GM21447 (cell line): ENCODE results near the gene RFNG.

Experiments
- ATAC-seq: cut with Tn5 transposase; IDR thresholded peaks from one replicate; pipeline ENCODE4 v1.9.1; 2021; ENCODE audit not compliant: unreplicated experiment

RFNG gene

GRCh38 chr17:82016061-82016874 is 35.3 kb downstream of the RFNG start:
- ATAC-seq: no peak

DNA sequence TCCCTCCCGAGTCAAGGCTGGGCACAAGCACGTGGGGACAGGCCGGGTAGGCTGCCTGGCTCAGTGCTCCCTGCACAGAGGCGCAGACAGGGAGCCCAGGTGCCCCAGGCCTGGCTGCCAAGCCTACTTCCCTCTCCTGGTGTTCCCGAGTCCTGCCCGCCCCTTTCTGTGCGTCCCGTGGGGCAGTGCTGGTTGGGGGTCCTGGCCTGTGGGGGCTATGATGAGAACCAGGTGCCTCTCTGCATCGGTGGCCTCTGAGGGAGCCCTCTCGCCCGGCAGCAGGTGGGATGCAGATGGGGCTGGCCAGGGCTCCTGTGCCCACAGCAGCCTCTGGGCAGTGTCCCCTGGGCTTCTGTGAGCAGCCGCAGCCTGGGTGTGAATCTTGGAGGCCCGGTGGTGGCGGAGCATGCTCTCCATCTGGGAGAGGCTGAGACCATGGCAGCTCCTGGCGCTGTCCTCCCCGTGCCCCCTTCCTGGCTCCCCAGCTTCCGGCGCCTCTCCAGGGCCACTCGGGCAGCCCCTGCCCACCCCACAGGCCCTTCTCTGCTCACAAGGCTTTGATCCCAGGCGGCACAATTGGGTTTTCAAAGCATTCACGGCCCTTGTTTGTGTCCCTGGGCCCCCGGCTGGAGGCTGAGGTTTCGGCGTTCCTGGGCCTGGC is 36.2 kb downstream of the RFNG start:
- no peak for ATAC-seq

GRCh38 chr17:82014971-82015310 is 36.7 kb downstream of the RFNG start:
- no peak for ATAC-seq

GRCh38 chr17:82014432-82014831 is 37.2 kb downstream of the RFNG start:
- no peak for ATAC-seq

GRCh38 chr17:82013772-82014321 is 37.8 kb downstream of the RFNG start:
- no peak for ATAC-seq

GRCh38 chr17:82013341-82013740 is 38.3 kb downstream of the RFNG start:
- ATAC-seq: no peak

- ATAC-seq: no peak
Measured at GRCh38 chr17:82012640-82013295, 38.8 kb downstream of the RFNG start.

DNA sequence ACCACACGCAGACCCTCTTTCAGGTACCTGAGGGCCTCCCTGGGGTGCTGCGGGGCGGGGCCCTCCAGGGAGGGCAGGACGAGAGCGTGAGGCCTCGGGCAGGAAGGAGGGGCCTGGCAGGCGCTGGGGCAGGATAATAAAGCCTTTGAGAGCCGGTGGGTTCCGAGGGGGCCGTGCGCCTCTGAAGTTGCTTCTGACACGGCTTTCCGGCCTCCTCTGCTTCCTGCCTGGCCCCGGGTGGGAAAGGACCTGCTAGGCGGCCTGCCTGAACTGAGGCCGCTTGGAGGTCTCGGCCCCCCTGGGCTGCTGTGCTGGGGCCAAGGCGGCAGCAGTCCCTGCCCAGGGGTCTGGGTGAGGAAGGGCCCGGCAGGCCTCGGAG is 39.4 kb downstream of the RFNG start:
- ATAC-seq: no peak

DNA sequence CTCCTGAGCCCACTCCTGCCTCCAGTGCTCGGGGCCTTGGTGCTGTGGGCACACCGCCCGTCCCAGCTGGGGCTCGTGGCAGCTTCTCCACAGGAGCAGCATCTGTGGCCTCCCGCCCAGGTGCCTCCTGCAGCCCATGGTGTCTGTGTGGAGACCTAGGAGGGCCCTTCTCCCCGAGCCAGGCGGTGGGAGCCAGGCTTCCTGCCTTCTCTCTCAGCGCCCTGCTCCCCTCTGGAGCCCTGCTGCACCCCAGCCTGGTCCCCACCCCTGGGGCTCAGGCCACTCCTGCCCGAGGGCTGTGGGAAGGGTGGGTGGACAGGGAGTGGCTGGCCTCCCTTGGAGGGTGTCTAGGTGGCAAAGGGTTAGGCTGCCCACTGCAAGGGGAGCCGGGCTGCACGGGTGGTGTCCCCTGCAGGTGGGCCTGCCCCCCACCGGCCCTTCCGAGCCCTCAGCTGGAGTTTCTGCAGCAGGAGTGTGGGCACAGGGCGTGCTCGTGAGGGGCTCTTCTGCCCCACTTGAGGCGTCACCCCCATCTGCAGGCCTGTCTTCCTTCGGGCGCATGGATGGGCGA is 39.9 kb downstream of the RFNG start:
- ATAC-seq: no peak

- ATAC-seq: no peak
Measured at GRCh38 chr17:82010575-82011525, 40.8 kb downstream of the RFNG start.

GRCh38 chr17:82009413-82009812 is 42.2 kb downstream of the RFNG start:
- ATAC-seq: no peak

GRCh38 chr17:82008941-82009405 is 42.6 kb downstream of the RFNG start:
- no peak for ATAC-seq

- ATAC-seq: no peak
Measured at GRCh38 chr17:82008258-82008940, 43.2 kb downstream of the RFNG start.

DNA sequence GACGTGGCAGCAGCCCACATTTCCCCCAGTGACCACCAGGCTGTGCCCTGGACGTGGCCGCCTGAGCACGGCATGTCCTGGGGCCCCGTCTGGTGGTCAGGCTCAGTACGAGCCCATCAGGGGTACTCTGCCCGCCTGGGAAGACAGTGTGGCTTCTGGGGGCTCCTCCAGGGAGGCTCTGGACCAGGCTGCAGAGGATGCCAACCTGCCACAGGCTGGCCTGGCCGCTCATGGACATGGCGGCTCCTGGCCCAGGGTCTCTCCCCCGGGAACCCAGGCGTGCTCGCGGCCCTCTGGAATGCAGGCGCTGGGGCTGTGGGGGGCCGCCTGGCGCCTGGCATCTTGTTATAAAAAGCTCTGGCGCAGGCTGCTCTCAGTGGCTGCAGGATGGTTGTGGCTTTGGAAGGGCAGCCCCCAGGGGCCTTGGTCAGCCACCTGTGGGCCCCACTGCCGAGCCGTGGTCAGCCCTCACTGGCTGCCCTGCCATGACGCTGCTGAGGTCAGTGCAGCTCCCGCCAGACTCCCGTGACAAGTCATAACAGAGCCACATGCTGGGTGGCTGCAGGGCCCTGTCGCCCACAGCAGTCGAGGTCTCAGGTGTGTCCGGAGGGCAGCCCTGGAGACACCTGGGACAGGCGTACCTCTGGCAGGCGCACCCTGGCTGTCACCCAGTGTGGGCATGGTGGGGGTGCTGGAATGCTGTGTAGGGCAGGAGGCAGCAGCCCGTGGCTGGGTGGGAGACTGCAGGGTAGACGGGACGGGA is 43.9 kb downstream of the RFNG start:
- no peak for ATAC-seq

- ATAC-seq: no peak
Measured at GRCh38 chr17:82007228-82007494, 44.5 kb downstream of the RFNG start.

DNA sequence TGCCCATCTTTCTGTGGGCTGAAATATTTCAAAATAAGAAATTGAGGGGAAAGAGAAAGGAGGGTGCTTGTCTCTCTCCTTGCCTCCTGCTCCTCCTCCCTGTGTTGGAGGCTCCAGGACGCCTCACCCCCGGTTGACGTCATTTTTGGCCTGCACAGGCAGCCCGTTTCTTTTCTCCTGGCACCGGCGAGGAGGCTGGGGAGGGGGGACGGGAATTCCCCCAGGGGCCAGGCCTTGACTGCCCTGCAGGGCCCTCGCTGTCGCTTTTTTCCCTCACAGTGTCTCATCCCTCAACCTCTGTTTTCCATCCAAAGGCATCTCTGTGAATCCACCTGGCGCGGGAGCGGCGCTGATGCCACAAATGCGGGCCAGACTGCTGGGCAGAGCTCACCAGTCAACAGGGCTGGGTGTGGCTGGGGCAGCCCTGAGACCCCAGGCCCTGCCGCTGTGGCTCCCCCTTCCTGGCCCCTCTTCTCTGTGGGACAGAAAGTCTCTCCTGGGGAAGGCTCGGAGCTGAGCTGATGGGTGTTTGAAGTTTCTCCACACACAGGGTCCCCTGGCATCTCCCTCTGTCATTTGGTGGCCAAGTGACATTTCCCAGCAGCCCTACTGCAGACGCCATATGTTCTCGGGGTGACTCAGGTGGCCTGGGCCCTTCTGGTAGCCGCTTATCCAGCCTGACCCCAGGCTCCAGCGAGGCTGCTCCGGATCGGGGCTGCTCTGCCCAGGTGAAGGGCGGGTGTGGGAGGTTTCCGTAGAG is 45.0 kb downstream of the RFNG start:
- ATAC-seq: no peak

- no peak for ATAC-seq
Measured at GRCh38 chr17:82005701-82006348, 45.8 kb downstream of the RFNG start.
